Smooth muscle cell (in vitro differentiated cells): ENCODE measurements around the gene TPI1. TPM values are rescaled to one million over a fixed set of nuclear protein-coding genes. Genes with fewer than 3 reads are reported as not detected.
"Not testable (repeated sequence)": the region's sequence is repeated elsewhere in the genome, so short reads cannot be mapped to it uniquely, and the experiment has no call there.

Experiments
- DNase-seq: peaks from one replicate; lab custom pipeline; 2025; ENCODE audit not compliant: unreplicated experiment; lab: John Stamatoyannopoulos, UW
- H2AFZ ChIP-seq: fragments of 200-600 bp; sonication (generic); 2 replicates; pipeline ENCODE4 v1.6.0; 2016; ENCODE audit warnings: antibody characterized with exemption, low read depth, mild to moderate bottlenecking
- H3F3A ChIP-seq: fragments of 200-600 bp; sonication (generic); 2 replicates; pipeline ENCODE4 v1.6.0; 2017; ENCODE audit warnings: antibody characterized with exemption, low read depth
- H3K27ac ChIP-seq: fragments of 200-600 bp; sonication (generic); 2 replicates; pipeline ENCODE4 v1.5.1; 2016; ENCODE audit warnings: low read depth, mild to moderate bottlenecking
- H3K27me3 ChIP-seq: fragments of 200-600 bp; sonication (generic); 2 replicates; pipeline ENCODE4 v1.6.1; 2016; ENCODE audit warnings: low read depth, mild to moderate bottlenecking
- H3K36me3 ChIP-seq: fragments of 200-600 bp; sonication (generic); 2 replicates; pipeline ENCODE4 v1.5.1; 2016; ENCODE audit warnings: low read depth
- H3K4me1 ChIP-seq: fragments of 200-600 bp; sonication (generic); 2 replicates; pipeline ENCODE4 v1.5.1; 2016; ENCODE audit warnings: low read depth
- H3K4me2 ChIP-seq: fragments of 200-600 bp; sonication (generic); 2 replicates; pipeline ENCODE4 v1.6.0; 2016; ENCODE audit warnings: mild to moderate bottlenecking
- H3K4me3 ChIP-seq: fragments of 200-600 bp; sonication (generic); 2 replicates; pipeline ENCODE4 v1.5.1; 2016; ENCODE audit warnings: mild to moderate bottlenecking
- H3K79me2 ChIP-seq: fragments of 200-600 bp; sonication (generic); 2 replicates; pipeline ENCODE4 v1.6.0; 2016; ENCODE audit warnings: low read depth, mild to moderate bottlenecking
- H3K9ac ChIP-seq: fragments of 200-600 bp; sonication (generic); 2 replicates; pipeline ENCODE4 v1.6.0; 2016; ENCODE audit warnings: low read depth
- H3K9me3 ChIP-seq: fragments of 200-600 bp; sonication (generic); replicated peaks from 2 replicates; pipeline ENCODE4 v1.5.1; 2016; ENCODE audit warnings: low read depth
- H4K20me1 ChIP-seq: fragments of 200-600 bp; sonication (generic); 2 replicates; pipeline ENCODE4 v1.6.0; 2016; ENCODE audit warnings: low read depth
- WGBS: methylation state at CpG from one replicate; pipeline ENCODE4 v1.1.7; 2016; ENCODE audit warnings: low lambda C conversion rate; 5-methylcytosine and 5-hydroxymethylcytosine counted together
- polyA plus RNA-seq: library from polyadenylated mRNA; unstranded; fragments of >200 nt; fragmentation: Nextera tagmentation; extraction: Ambion mirVana; gene quantifications from 2 replicates; pipeline ENCODE4 v1.2.1, GENCODE V29; 2016
- total RNA-seq: library from RNA; depleted of rRNA; stranded (reverse); fragments of >200 nt; gene quantifications from 2 replicates; pipeline ENCODE4 v1.2.3, GENCODE V29; 2014
- TF ChIP-seq, protein P1 (sequence below): fragments of 200-600 bp; sonication (generic); IDR thresholded peaks from 2 replicates; pipeline ENCODE4 v1.5.1; 2017; ENCODE audit warnings: borderline replicate concordance, mild to moderate bottlenecking, antibody characterized with exemption; ENCODE audit not compliant: insufficient read depth, poor library complexity, severe bottlenecking

The TPI1 gene
- total and polyA plus RNA-seq, 2 experiments from 2014 or later: 1,199 to 2,097 TPM

DNA sequence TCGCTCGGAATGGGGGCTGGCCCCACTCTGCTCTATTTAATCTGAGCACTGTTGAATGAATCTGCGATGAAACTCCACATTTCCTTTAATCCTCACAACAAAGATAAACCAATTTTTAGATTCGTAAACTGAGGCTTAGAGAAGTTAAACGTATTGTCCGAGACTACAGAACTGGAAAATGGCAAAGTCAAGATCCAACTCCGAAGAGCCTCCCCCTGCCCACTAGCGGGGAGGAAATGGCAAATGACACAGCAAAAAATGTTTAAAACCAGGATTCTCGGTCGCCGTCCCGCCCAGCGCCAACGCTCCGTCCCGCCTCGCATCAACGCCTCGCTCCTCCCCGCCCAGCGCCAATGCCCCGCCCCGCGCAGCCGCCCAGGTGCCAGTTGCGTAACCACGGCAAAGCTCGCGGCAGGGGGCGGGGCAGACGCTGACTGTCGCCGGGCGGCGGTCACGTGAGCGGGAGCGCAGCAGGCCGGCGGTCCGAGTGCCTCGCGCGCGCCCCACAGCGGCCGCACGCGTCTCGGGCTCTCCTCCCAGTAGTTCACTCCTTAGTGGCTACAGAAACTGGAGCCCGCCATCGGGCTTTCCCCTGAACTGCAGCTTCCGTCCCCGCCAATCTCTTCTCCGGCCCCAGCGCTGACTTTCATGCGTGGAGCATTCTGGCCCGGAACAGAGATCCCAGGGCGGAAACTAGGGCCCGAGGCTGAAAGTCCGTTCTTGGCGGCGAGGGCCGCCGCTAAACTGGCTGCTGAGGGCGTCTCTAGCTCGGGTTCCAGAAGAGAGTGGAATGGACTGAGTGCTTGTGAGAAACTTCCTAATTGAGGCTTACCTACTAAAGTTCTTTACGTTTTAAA lies 23.7 kb downstream of the TPI1 start:
- peak overlapping the region; percentile 96 for H2AFZ ChIP-seq
- WGBS: 6% methylated on average over 50 of the region's 68 CpGs
- peak; percentile 95 for DNase-seq
- no peaks in the 10 kb centered on the region for H3F3A ChIP-seq
- H3K79me2 ChIP-seq: no peaks in the 10 kb centered on the region
- TF ChIP-seq, protein P1, sequence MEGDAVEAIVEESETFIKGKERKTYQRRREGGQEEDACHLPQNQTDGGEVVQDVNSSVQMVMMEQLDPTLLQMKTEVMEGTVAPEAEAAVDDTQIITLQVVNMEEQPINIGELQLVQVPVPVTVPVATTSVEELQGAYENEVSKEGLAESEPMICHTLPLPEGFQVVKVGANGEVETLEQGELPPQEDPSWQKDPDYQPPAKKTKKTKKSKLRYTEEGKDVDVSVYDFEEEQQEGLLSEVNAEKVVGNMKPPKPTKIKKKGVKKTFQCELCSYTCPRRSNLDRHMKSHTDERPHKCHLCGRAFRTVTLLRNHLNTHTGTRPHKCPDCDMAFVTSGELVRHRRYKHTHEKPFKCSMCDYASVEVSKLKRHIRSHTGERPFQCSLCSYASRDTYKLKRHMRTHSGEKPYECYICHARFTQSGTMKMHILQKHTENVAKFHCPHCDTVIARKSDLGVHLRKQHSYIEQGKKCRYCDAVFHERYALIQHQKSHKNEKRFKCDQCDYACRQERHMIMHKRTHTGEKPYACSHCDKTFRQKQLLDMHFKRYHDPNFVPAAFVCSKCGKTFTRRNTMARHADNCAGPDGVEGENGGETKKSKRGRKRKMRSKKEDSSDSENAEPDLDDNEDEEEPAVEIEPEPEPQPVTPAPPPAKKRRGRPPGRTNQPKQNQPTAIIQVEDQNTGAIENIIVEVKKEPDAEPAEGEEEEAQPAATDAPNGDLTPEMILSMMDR: peak; percentile 65
- H4K20me1 ChIP-seq: no peaks in the 10 kb centered on the region
- peak overlapping the region; percentile 90 for H3K27ac ChIP-seq
- peak overlapping the region; percentile 59 for H3K4me3 ChIP-seq
- no peaks in the 10 kb centered on the region for H3K27me3 ChIP-seq
- H3K4me1 ChIP-seq: peaks cover 16% of the 10 kb centered on the region
- no peaks in the 10 kb centered on the region for H3K36me3 ChIP-seq
- H3K4me2 ChIP-seq: peak overlapping the region; percentile 96
- peak overlapping the region; percentile 82 for H3K9ac ChIP-seq
- no peaks in the 10 kb centered on the region for H3K9me3 ChIP-seq

DNA sequence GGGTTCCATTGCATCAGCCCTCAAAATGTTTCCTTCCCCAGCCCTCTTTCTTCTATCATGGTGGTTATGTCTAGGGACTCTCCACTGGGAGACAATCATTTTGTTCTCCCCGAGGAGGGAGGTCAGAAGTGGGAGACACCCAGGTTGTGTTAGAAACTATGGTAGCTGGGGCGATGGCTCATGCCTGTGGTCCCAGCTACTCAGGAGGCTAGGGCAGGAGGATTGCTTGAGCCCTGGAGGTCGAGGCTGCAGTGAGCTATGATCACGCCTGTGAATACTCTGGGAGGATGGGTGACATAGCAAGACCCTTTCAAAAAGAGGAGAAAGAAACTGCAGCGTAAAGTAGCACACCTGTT lies 24.3 kb downstream of the TPI1 start:
- Histone ChIP-seq H3K9me3 (no peaks in the 10 kb centered on the region), H3K4me3 (peak overlapping the region; percentile 59), H2AFZ (peak overlapping the region; percentile 96), H3F3A (no peaks in the 10 kb centered on the region), H3K79me2 (no peaks in the 10 kb centered on the region), H3K36me3 (no peaks in the 10 kb centered on the region), H3K4me1 (peaks cover 16% of the 10 kb centered on the region), H3K9ac (peak overlapping the region; percentile 82), H3K27me3 (no peaks in the 10 kb centered on the region), H3K27ac (peak overlapping the region; percentile 90), H3K4me2 (peak overlapping the region; percentile 96), H4K20me1 (no peaks in the 10 kb centered on the region)
- TF ChIP-seq, protein P1: no peak
- DNase-seq: no peak
- 92% methylated on average over 5 of the region's 5 CpGs for WGBS

DNA sequence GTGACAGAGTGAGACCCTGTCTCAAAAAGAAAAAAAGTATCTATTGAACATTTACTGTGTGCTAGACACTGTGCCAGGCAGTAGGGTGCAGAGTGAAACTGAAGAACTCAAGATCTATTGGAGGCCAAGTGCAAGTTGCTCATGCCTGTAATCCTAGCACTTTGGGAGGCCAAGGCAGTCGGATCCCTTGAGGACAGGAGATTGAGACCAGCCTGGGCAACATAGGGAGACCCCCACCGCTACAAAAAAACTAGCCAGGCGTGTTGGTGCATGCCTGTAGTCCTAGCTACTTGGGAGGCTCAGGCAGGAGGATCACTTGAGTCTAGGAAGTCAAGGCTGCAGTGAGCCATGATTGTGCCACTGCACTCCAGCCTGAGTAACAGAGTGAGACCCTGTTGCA lies 25.4 kb downstream of the TPI1 start:
- H3K36me3 ChIP-seq, H3K27ac ChIP-seq, H3K9me3 ChIP-seq, H3K4me3 ChIP-seq, H3F3A ChIP-seq, H2AFZ ChIP-seq, H3K4me2 ChIP-seq, DNase-seq, H4K20me1 ChIP-seq, H3K27me3 ChIP-seq, H3K79me2 ChIP-seq, H3K9ac ChIP-seq: not testable (repeated sequence)
- WGBS: 98% methylated on average over 3 of the region's 3 CpGs
- H3K4me1 ChIP-seq: peaks cover 11% of the 10 kb centered on the region

DNA sequence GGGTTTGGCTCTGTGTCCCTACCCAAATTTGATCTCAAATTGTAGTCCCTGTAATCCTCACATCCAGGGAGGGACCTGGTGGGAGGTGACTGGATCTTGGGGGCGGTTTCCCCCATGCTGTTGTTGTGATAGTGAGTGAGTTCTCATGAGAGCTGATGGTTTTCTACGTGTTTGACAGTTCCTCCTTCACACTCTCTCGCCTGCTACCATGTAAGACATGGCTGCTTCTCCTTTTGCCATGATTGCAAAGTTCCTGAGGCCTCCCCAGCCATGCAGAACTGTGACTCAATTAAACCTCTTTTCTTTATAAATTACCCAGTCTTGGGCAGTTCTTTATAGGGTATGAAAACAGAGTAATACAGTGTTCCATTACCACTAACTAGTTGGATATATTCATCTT lies 27.0 kb downstream of the TPI1 start:
- TF ChIP-seq, protein P1: no peak

More for the DNA sequence above, 27.0 kb downstream of the TPI1 start:
- H3K4me1 ChIP-seq: peaks cover 11% of the 10 kb centered on the region
- no peak for DNase-seq
- H3K4me2 ChIP-seq: no peak overlapping the region
- no peaks in the 10 kb centered on the region for H3K9me3 ChIP-seq
- no peak overlapping the region for H2AFZ ChIP-seq
- no peak overlapping the region for H3K4me3 ChIP-seq
- no peak overlapping the region for H3K27ac ChIP-seq
- H3F3A ChIP-seq: no peaks in the 10 kb centered on the region
- H4K20me1 ChIP-seq: no peaks in the 10 kb centered on the region
- 88% methylated on average over 3 of the region's 3 CpGs for WGBS
- no peak overlapping the region for H3K9ac ChIP-seq
- no peaks in the 10 kb centered on the region for H3K36me3 ChIP-seq
- no peaks in the 10 kb centered on the region for H3K27me3 ChIP-seq
- H3K79me2 ChIP-seq: no peaks in the 10 kb centered on the region
